Sigmoid colon (tissue), 3 donors: ENCODE measurements around the gene MAML1.

ENCODE experiments used
- POLR2A ChIP-seq, 2 donors: fragments of 450-650 bp; IDR thresholded peaks; one replicate each; pipeline ENCODE4 v1.6.1; 2016; ENCODE audit warnings: antibody characterized with exemption in 2 of 2, mild to moderate bottlenecking in 2 of 2, moderate library complexity in 2 of 2
- TF ChIP-seq, protein P1 (sequence below), 4 experiments: fragments of 450-650 bp in 3 of 4; fragments of 200-600 bp in 1 of 4; IDR thresholded peaks; one replicate each; pipeline ENCODE4 v1.5.1; 2016 to 2019; ENCODE audit warnings: antibody characterized with exemption in 4 of 4, mild to moderate bottlenecking in 3 of 4, moderate library complexity in 2 of 4

- TF ChIP-seq, protein P1, sequence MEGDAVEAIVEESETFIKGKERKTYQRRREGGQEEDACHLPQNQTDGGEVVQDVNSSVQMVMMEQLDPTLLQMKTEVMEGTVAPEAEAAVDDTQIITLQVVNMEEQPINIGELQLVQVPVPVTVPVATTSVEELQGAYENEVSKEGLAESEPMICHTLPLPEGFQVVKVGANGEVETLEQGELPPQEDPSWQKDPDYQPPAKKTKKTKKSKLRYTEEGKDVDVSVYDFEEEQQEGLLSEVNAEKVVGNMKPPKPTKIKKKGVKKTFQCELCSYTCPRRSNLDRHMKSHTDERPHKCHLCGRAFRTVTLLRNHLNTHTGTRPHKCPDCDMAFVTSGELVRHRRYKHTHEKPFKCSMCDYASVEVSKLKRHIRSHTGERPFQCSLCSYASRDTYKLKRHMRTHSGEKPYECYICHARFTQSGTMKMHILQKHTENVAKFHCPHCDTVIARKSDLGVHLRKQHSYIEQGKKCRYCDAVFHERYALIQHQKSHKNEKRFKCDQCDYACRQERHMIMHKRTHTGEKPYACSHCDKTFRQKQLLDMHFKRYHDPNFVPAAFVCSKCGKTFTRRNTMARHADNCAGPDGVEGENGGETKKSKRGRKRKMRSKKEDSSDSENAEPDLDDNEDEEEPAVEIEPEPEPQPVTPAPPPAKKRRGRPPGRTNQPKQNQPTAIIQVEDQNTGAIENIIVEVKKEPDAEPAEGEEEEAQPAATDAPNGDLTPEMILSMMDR (IDR thresholded peaks at IDR 0.05), result no peak
- TF ChIP-seq POLR2A (IDR thresholded peaks at IDR 0.05), result no peak
Measured at GRCh38 chr5:179755022-179755421, 22.4 kb downstream of the MAML1 start.
